IMR-90 (cell line): ENCODE data around the gene FOXB1. TPM values are rescaled to one million over a fixed set of nuclear protein-coding genes. Genes with fewer than 3 reads are reported as not detected.

Source experiments
- ATAC-seq: fragments of 200-7000 bp; cut with Tn5 transposase; 2 replicates; pipeline ENCODE4 v1.9.1; 2020; ENCODE audit warnings: low read depth, mild to moderate bottlenecking, moderate library complexity
- BruUV-seq: library from RNA; stranded (reverse); fragments of 400-500 nt; replicated peaks from 2 replicates; lab custom pipeline; 2021; lab: Mats Ljungman, UMichigan
- CTCF ChIA-PET: fragments of 300-600 bp; formaldehyde crosslinking; extraction: SDS; loops from one replicate; lab custom pipeline; 2021; ENCODE audit warnings: antibody characterized with exemption; lab: Yijun Ruan, JAX
- POLR2A ChIA-PET: fragments of 300-600 bp; sonication (Branson Sonifier 250); formaldehyde crosslinking; loops from one replicate; lab custom pipeline; 2022; ENCODE audit warnings: antibody characterized with exemption; ENCODE audit not compliant: unreplicated experiment; lab: Charles Lee
- DNase-seq: peaks from one replicate; pipeline ENCODE4 v3.0.0; 2013
- H2AFZ ChIP-seq: replicated peaks from 2 replicates; pipeline ENCODE3; 2013; ENCODE audit warnings: low read length, mild to moderate bottlenecking; ENCODE audit not compliant: poor library complexity
- H2AK5ac ChIP-seq: 2 replicates; pipeline ENCODE4 v1.6.1; 2013; ENCODE audit warnings: low read depth, low read length, inconsistent platforms
- H2AK9ac ChIP-seq: replicated peaks from 2 replicates; pipeline ENCODE3; 2013; ENCODE audit warnings: mild to moderate bottlenecking, low read depth, low read length, moderate library complexity; ENCODE audit not compliant: poor library complexity
- H2BK120ac ChIP-seq: 2 replicates; pipeline ENCODE4 v1.6.1; 2013; ENCODE audit warnings: low read depth, low read length, inconsistent platforms
- H2BK15ac ChIP-seq: 3 replicates; pipeline ENCODE4 v1.6.1; 2013; ENCODE audit warnings: low read depth, low read length, inconsistent platforms
- H2BK20ac ChIP-seq: 2 replicates; pipeline ENCODE4 v1.6.1; 2013; ENCODE audit warnings: low read depth, mild to moderate bottlenecking, inconsistent platforms, low read length, moderate library complexity
- H2BK5ac ChIP-seq: 2 replicates; pipeline ENCODE4 v1.6.1; 2013; ENCODE audit warnings: mild to moderate bottlenecking, low read depth, low read length, inconsistent platforms; ENCODE audit not compliant: poor library complexity, severe bottlenecking
- H3K14ac ChIP-seq: replicated peaks from 2 replicates; pipeline ENCODE4 v1.6.1; 2013; ENCODE audit warnings: low read depth, low read length, inconsistent platforms
- H3K18ac ChIP-seq: 2 replicates; pipeline ENCODE4 v1.6.1; 2013; ENCODE audit warnings: low read depth, low read length, control low read depth
- H3K23ac ChIP-seq: 2 replicates; pipeline ENCODE4 v1.6.1; 2013; ENCODE audit warnings: low read depth, low read length, inconsistent platforms
- H3K27ac ChIP-seq: 2 replicates; pipeline ENCODE4 v1.5.1; 2013; ENCODE audit warnings: mild to moderate bottlenecking, control low read depth, low read length; ENCODE audit not compliant: insufficient read depth
- H3K27me3 ChIP-seq: 2 replicates; pipeline ENCODE4 v1.6.1; 2013; ENCODE audit warnings: low read length; ENCODE audit not compliant: control insufficient read depth, insufficient read depth
- H3K36me3 ChIP-seq: 2 replicates; pipeline ENCODE4 v1.6.1; 2013; ENCODE audit warnings: low read length, mixed read lengths; ENCODE audit not compliant: control insufficient read depth, insufficient read depth
- H3K4ac ChIP-seq: 2 replicates; pipeline ENCODE4 v1.6.1; 2013; ENCODE audit warnings: low read depth, low read length, inconsistent platforms
- H3K4me1 ChIP-seq: 2 replicates; pipeline ENCODE4 v1.6.1; 2013; ENCODE audit warnings: low read length, mixed read lengths; ENCODE audit not compliant: control insufficient read depth, insufficient read depth
- H3K4me2 ChIP-seq: 2 replicates; pipeline ENCODE4 v1.6.1; 2013; ENCODE audit warnings: low read depth, mild to moderate bottlenecking, control low read depth, low read length, moderate library complexity
- H3K4me3 ChIP-seq: 2 replicates; pipeline ENCODE4 v1.5.1; 2013; ENCODE audit warnings: low read depth, mild to moderate bottlenecking, control low read depth, low read length, moderate library complexity; ENCODE audit not compliant: insufficient read depth
- H3K56ac ChIP-seq: 2 replicates; pipeline ENCODE4 v1.6.1; 2013; ENCODE audit warnings: low read length, inconsistent platforms; ENCODE audit not compliant: insufficient read depth; ENCODE audit errors: extremely low read depth
- H3K79me1 ChIP-seq, 2 experiments: 2 replicates each; pipeline ENCODE4 v1.6.1; 2013; ENCODE audit warnings: low read length in 2 of 2, inconsistent platforms in 1 of 2, low read depth in 1 of 2
- H3K9ac ChIP-seq: 2 replicates; pipeline ENCODE4 v1.6.1; 2013; ENCODE audit warnings: low read depth, low read length, control low read depth
- H3K9me1 ChIP-seq: 2 replicates; pipeline ENCODE4 v1.6.1; 2013; ENCODE audit warnings: low read length, inconsistent platforms; ENCODE audit not compliant: insufficient read depth
- H3K9me3 ChIP-seq: 2 replicates; pipeline ENCODE4 v1.6.1; 2013; ENCODE audit warnings: low read length; ENCODE audit not compliant: control insufficient read depth, insufficient read depth
- H4K20me1 ChIP-seq: 2 replicates; pipeline ENCODE4 v1.6.1; 2013; ENCODE audit warnings: low read length, inconsistent platforms; ENCODE audit not compliant: insufficient read depth
- H4K5ac ChIP-seq: 2 replicates; pipeline ENCODE4 v1.6.1; 2013; ENCODE audit warnings: mild to moderate bottlenecking, low read depth, low read length, control low read depth
- H4K8ac ChIP-seq, 2 experiments: 2 replicates each; pipeline ENCODE4 v1.6.1; 2013; ENCODE audit warnings: low read depth in 2 of 2, low read length in 2 of 2, control low read depth in 1 of 2, inconsistent platforms in 1 of 2
- H4K91ac ChIP-seq: 2 replicates; pipeline ENCODE4 v1.6.1; 2013; ENCODE audit warnings: low read depth, low read length, inconsistent platforms; ENCODE audit not compliant: insufficient read depth
- BHLHE40 ChIP-seq: fragments of 150-350 bp; IDR thresholded peaks from 2 replicates; pipeline ENCODE4 v1.6.1; 2016; ENCODE audit warnings: mild to moderate bottlenecking, low read depth, low read length
- CEBPB ChIP-seq: IDR thresholded peaks from 2 replicates; pipeline ENCODE4 v1.6.1; 2012; ENCODE audit warnings: low read depth, low read length, improper control_type of control experiment
- CHD1 ChIP-seq: IDR thresholded peaks from 2 replicates; pipeline ENCODE4 v1.6.1; 2012; ENCODE audit warnings: low read depth, low read length, improper control_type of control experiment
- FOS ChIP-seq: fragments of 150-350 bp; IDR thresholded peaks from 2 replicates; pipeline ENCODE4 v1.6.1; 2016; ENCODE audit warnings: low read depth, low read length
- MAFK ChIP-seq: IDR thresholded peaks from 2 replicates; pipeline ENCODE4 v1.6.1; 2012; ENCODE audit warnings: low read depth, low read length, improper control_type of control experiment
- MAZ ChIP-seq: IDR thresholded peaks from 2 replicates; pipeline ENCODE4 v1.6.1; 2012; ENCODE audit warnings: low read depth, mild to moderate bottlenecking, low read length, improper control_type of control experiment, moderate library complexity, borderline replicate concordance
- MXI1 ChIP-seq: IDR thresholded peaks from 2 replicates; pipeline ENCODE4 v1.6.1; 2012; ENCODE audit warnings: low read depth, mild to moderate bottlenecking, low read length, moderate library complexity, borderline replicate concordance
- NFE2L2 ChIP-seq: fragments of 150-350 bp; IDR thresholded peaks from 2 replicates; pipeline ENCODE4 v1.6.1; 2016; ENCODE audit warnings: low read depth, mild to moderate bottlenecking, low read length
- POLR2A ChIP-seq: IDR thresholded peaks from 2 replicates; pipeline ENCODE4 v1.6.1; 2012; ENCODE audit warnings: mild to moderate bottlenecking, low read depth, low read length
- RAD21 ChIP-seq: IDR thresholded peaks from 2 replicates; pipeline ENCODE4 v1.6.1; 2012; ENCODE audit warnings: low read length, improper control_type of control experiment
- RCOR1 ChIP-seq: IDR thresholded peaks from 2 replicates; pipeline ENCODE4 v1.6.1; 2012; ENCODE audit warnings: mild to moderate bottlenecking, low read length, improper control_type of control experiment; ENCODE audit not compliant: insufficient replicate concordance
- RFX5 ChIP-seq: IDR thresholded peaks from 2 replicates; pipeline ENCODE4 v1.8.0; 2012; ENCODE audit warnings: low read depth, mild to moderate bottlenecking, low read length, moderate library complexity
- SMC3 ChIP-seq: fragments of 150-350 bp; IDR thresholded peaks from 2 replicates; pipeline ENCODE4 v1.6.1; 2016; ENCODE audit warnings: low read depth, mild to moderate bottlenecking, antibody characterized with exemption, low read length, moderate library complexity
- WGBS, 2 experiments: methylation state at CpG; one replicate each; pipeline versions ENCODE4 v1.1.5 to v1.1.7; 2013; ENCODE audit warnings: missing lambda C conversion rate in 2 of 2; ENCODE audit not compliant: insufficient read length in 1 of 2; ENCODE audit errors: extremely low coverage in 2 of 2; 5-methylcytosine and 5-hydroxymethylcytosine counted together
- dilution Hi-C: fragments of 300-500 bp; cut with HindIII; formaldehyde crosslinking; loops from one replicate; pipeline ENCODE4 v1.14.3; 2018; ENCODE audit warnings: low sequenced_read_pairs; ENCODE audit not compliant: unreplicated experiment
- in situ Hi-C: fragments of 300-500 bp; cut with MboI; formaldehyde crosslinking; loops from 3 replicates; pipeline ENCODE4 v1.14.3; 2019; ENCODE audit warnings: low sequenced_read_pairs, inconsistent platforms, mixed read lengths
- intact Hi-C: fragments of 100-400 bp; cut with micrococcal nuclease; formaldehyde crosslinking; loops from 2 replicates; pipeline ENCODE4 v1.10.0; 2022
- polyA plus RNA-seq, 3 experiments: library from polyadenylated mRNA; depleted of rRNA; stranded (reverse); fragments of >200 nt; gene quantifications; 2 replicates each; pipeline ENCODE4 v1.2.3, GENCODE V29; 2012; ENCODE audit warnings: low replicate concordance in 1 of 3
- total RNA-seq: library from RNA; depleted of rRNA; stranded (reverse); fragments of >200 nt; gene quantifications from 2 replicates; pipeline ENCODE4 v1.2.3, GENCODE V29; 2012
- TF ChIP-seq, protein P1 (sequence below): fragments of 150-350 bp; IDR thresholded peaks from 2 replicates; pipeline ENCODE4 v1.6.1; 2016; ENCODE audit warnings: low read depth, mild to moderate bottlenecking, low read length, moderate library complexity, borderline replicate concordance
- TF ChIP-seq, protein P2 (sequence below): conservative IDR thresholded peaks from 2 replicates; pipeline ENCODE4 v1.5.1; 2012; ENCODE audit warnings: mild to moderate bottlenecking, low read depth, low read length, improper control_type of control experiment

FOXB1 gene
- total and polyA plus RNA-seq, 2 of the 4 experiments (the other 2 are of a cell fraction) = not detected

DNA sequence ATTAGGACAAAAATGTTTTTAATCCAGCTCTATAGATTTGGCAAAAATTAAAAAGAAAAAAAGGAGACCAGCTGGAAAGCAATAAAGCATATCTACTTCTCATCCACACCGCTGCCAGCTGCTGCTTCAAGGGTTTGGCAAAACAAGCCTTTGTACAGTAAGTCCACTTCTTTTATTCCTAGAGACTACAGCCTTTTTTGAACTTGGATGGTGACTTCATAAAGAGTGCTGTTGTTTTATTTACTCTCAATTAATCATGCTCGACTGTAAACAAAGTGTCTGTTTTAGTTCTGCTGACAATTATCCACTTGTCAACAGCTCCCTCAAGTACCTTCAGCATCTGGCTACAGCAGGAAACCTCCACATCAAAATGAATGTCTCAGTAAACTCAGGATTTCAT is 12.3 kb upstream of the FOXB1 start:
- dilution Hi-C loops = no loop called here
- in situ Hi-C loops = no loop called here
- no peak overlapping the region for H3K23ac ChIP-seq
- H2AK9ac ChIP-seq = no peak overlapping the region
- no TSS peak for BruUV-seq
- no peak overlapping the region for H2BK15ac ChIP-seq
- no peak overlapping the region for H4K5ac ChIP-seq
- H3K36me3 ChIP-seq = no peaks in the 10 kb centered on the region
- H2BK5ac ChIP-seq = no peak overlapping the region
- H4K8ac ChIP-seq = no peak overlapping the region
- no CpG with 5 or more reads among the region's 2 CpGs for WGBS, 2 experiments
- intact Hi-C loops = no loop called here
- H3K18ac ChIP-seq = no peak overlapping the region
- H3K27me3 ChIP-seq = peaks cover 46% of the 10 kb centered on the region
- no peak overlapping the region for H2BK120ac ChIP-seq
- H3K56ac ChIP-seq = no peak overlapping the region
- H3K9me1 ChIP-seq = no peaks in the 10 kb centered on the region
- no peak overlapping the region for H3K27ac ChIP-seq
- TF ChIP-seq RAD21 (no peak), FOS (no peak), MXI1 (no peak), SMC3 (no peak), POLR2A (no peak), MAZ (no peak), CHD1 (no peak), CEBPB (no peak), RCOR1 (no peak), NFE2L2 (no peak), BHLHE40 (no peak), MAFK (no peak), RFX5 (no peak)
- TF ChIP-seq, protein P1, sequence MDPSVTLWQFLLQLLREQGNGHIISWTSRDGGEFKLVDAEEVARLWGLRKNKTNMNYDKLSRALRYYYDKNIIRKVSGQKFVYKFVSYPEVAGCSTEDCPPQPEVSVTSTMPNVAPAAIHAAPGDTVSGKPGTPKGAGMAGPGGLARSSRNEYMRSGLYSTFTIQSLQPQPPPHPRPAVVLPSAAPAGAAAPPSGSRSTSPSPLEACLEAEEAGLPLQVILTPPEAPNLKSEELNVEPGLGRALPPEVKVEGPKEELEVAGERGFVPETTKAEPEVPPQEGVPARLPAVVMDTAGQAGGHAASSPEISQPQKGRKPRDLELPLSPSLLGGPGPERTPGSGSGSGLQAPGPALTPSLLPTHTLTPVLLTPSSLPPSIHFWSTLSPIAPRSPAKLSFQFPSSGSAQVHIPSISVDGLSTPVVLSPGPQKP = no peak
- TF ChIP-seq, protein P2, sequence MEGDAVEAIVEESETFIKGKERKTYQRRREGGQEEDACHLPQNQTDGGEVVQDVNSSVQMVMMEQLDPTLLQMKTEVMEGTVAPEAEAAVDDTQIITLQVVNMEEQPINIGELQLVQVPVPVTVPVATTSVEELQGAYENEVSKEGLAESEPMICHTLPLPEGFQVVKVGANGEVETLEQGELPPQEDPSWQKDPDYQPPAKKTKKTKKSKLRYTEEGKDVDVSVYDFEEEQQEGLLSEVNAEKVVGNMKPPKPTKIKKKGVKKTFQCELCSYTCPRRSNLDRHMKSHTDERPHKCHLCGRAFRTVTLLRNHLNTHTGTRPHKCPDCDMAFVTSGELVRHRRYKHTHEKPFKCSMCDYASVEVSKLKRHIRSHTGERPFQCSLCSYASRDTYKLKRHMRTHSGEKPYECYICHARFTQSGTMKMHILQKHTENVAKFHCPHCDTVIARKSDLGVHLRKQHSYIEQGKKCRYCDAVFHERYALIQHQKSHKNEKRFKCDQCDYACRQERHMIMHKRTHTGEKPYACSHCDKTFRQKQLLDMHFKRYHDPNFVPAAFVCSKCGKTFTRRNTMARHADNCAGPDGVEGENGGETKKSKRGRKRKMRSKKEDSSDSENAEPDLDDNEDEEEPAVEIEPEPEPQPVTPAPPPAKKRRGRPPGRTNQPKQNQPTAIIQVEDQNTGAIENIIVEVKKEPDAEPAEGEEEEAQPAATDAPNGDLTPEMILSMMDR = no peak
- no peaks in the 10 kb centered on the region for H3K4me1 ChIP-seq
- DNase-seq (no peak), ATAC-seq (no peak)
- no peak overlapping the region for H2BK20ac ChIP-seq
- H3K79me1 ChIP-seq = no peaks in the 10 kb centered on the region
- CTCF ChIA-PET = no interaction called here
- H3K4ac ChIP-seq = no peak overlapping the region
- no peak overlapping the region for H3K14ac ChIP-seq
- H4K91ac ChIP-seq = no peak overlapping the region
- H2AFZ ChIP-seq = no peak overlapping the region
- no peak overlapping the region for H2AK5ac ChIP-seq
- no peaks in the 10 kb centered on the region for H3K9me3 ChIP-seq
- no peak overlapping the region for H3K4me2 ChIP-seq
- POLR2A ChIA-PET = no interaction called here
- H3K9ac ChIP-seq = no peak overlapping the region
- no peak overlapping the region for H3K4me3 ChIP-seq
- H4K20me1 ChIP-seq = no peaks in the 10 kb centered on the region
